Measurements from ENCODE around the gene PDP2.

Gene PDP2

DNA sequence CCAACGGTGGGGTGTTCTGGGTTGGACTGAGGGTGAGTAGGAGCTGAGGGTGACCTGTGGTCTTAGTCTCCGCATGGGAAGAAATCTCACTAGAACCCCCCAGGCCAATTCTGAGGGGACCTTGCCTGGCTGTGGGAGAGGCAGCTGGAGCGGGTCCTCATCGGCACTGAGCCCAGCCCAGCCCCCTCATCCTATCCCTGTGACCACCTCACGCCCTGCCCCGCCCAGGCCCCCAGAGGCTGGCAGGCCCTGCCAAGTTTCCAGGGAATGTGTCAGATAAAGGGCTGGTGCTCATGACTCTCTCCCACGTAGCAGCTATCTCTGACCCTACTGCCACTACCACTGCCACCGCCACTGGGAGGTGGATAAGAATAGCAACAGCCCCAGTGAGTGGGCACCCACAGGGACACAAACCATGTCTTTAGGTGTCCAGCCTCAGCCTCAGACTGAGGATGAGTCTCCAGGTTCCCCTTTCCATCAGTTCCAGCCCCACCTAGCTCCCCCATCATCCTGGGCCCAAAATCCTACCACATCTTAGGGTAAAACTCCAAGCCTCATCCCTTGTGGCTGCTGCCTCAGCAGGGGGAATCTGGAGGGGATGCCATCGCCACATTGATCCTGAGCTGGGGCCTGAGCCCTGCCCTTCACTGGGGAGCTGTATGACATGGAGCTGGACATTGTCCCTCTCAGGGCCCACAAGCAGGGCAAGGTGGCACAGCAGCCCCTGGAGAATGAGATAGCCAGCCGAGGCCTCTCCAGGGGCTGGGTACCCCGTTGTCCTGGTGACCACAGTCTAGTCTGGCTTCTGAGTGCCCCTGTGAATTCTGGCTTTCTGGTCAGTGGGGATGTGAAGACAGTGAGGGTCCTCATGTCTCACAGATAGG, 23.5 kb downstream of the PDP2 start:
- H3K36me3 ChIP-seq (replicated peaks; ENCODE audit: low read depth, low read length), result no peaks in the 10 kb centered on the region
- no peak overlapping the region for H2AFZ ChIP-seq (ENCODE audit: low read depth, low read length)
- no peak overlapping the region for H3K4me2 ChIP-seq (ENCODE audit: low read length)
- no peak for TF ChIP-seq EZH2phosphoT487 (IDR thresholded peaks at IDR 0.05; ENCODE audit: low read depth)
- TF ChIP-seq, protein P1, sequence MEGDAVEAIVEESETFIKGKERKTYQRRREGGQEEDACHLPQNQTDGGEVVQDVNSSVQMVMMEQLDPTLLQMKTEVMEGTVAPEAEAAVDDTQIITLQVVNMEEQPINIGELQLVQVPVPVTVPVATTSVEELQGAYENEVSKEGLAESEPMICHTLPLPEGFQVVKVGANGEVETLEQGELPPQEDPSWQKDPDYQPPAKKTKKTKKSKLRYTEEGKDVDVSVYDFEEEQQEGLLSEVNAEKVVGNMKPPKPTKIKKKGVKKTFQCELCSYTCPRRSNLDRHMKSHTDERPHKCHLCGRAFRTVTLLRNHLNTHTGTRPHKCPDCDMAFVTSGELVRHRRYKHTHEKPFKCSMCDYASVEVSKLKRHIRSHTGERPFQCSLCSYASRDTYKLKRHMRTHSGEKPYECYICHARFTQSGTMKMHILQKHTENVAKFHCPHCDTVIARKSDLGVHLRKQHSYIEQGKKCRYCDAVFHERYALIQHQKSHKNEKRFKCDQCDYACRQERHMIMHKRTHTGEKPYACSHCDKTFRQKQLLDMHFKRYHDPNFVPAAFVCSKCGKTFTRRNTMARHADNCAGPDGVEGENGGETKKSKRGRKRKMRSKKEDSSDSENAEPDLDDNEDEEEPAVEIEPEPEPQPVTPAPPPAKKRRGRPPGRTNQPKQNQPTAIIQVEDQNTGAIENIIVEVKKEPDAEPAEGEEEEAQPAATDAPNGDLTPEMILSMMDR (IDR thresholded peaks at IDR 0.05; ENCODE audit: low read depth, low read length), result no peak
- no peak overlapping the region for H3K9ac ChIP-seq (ENCODE audit: low read length)
- H3K9me3 ChIP-seq (ENCODE audit: insufficient read depth, low read length), result no peaks in the 10 kb centered on the region
- no peak overlapping the region for H3K4me3 ChIP-seq (ENCODE audit: low read length)
- H3K27ac ChIP-seq (ENCODE audit: low read length), result no peak overlapping the region
- no peaks in the 10 kb centered on the region for H3K79me2 ChIP-seq (ENCODE audit: low read length)
- H3K4me1 ChIP-seq (ENCODE audit: low read length), result no peaks in the 10 kb centered on the region
- no peaks in the 10 kb centered on the region for H4K20me1 ChIP-seq (ENCODE audit: insufficient read depth, low read length)
- no peaks in the 10 kb centered on the region; the same call in 1 of the 2 replicates for H3K27me3 ChIP-seq (ENCODE audit: low read depth, low read length)

GRCh38 chr16:66904428-66904845, 24.1 kb downstream of the PDP2 start:
- Histone ChIP-seq H3K4me2 (ENCODE audit: low read length) (no peak overlapping the region), H3K9ac (ENCODE audit: low read length) (no peak overlapping the region)

GRCh38 chr16:66904846-66905632, 24.7 kb downstream of the PDP2 start:
- H3K9ac ChIP-seq (ENCODE audit: low read length), result no peak overlapping the region
- H3K4me3 ChIP-seq (ENCODE audit: low read length), result no peak overlapping the region
- no peaks in the 10 kb centered on the region for H4K20me1 ChIP-seq (ENCODE audit: insufficient read depth, low read length)
- H3K4me2 ChIP-seq (ENCODE audit: low read length), result no peak overlapping the region
- no peaks in the 10 kb centered on the region for H3K9me3 ChIP-seq (ENCODE audit: insufficient read depth, low read length)
- H2AFZ ChIP-seq (ENCODE audit: low read depth, low read length), result no peak overlapping the region
- no peaks in the 10 kb centered on the region; the same call in 1 of the 2 replicates for H3K27me3 ChIP-seq (ENCODE audit: low read depth, low read length)
- no peaks in the 10 kb centered on the region for H3K36me3 ChIP-seq (replicated peaks; ENCODE audit: low read depth, low read length)
- H3K4me1 ChIP-seq (ENCODE audit: low read length), result no peaks in the 10 kb centered on the region
- no peaks in the 10 kb centered on the region for H3K79me2 ChIP-seq (ENCODE audit: low read length)
- H3K27ac ChIP-seq (ENCODE audit: low read length), result no peak overlapping the region
- TF ChIP-seq, protein P1 (IDR thresholded peaks at IDR 0.05; ENCODE audit: low read depth, low read length), result no peak
- TF ChIP-seq EZH2phosphoT487 (IDR thresholded peaks at IDR 0.05; ENCODE audit: low read depth), result no peak

More at GRCh38 chr16:66904428-66904845, 24.1 kb downstream of the PDP2 start:
- H4K20me1 ChIP-seq (ENCODE audit: insufficient read depth, low read length), result no peaks in the 10 kb centered on the region
- no peaks in the 10 kb centered on the region for H3K36me3 ChIP-seq (replicated peaks; ENCODE audit: low read depth, low read length)
- no peak overlapping the region for H2AFZ ChIP-seq (ENCODE audit: low read depth, low read length)
- no peaks in the 10 kb centered on the region for H3K79me2 ChIP-seq (ENCODE audit: low read length)
- H3K27me3 ChIP-seq (ENCODE audit: low read depth, low read length), result no peaks in the 10 kb centered on the region; the same call in 1 of the 2 replicates
- TF ChIP-seq, protein P1 (IDR thresholded peaks at IDR 0.05; ENCODE audit: low read depth, low read length), result no peak
- TF ChIP-seq EZH2phosphoT487 (IDR thresholded peaks at IDR 0.05; ENCODE audit: low read depth), result no peak
- no peaks in the 10 kb centered on the region for H3K4me1 ChIP-seq (ENCODE audit: low read length)
- no peak overlapping the region for H3K4me3 ChIP-seq (ENCODE audit: low read length)
- no peaks in the 10 kb centered on the region for H3K9me3 ChIP-seq (ENCODE audit: insufficient read depth, low read length)
- H3K27ac ChIP-seq (ENCODE audit: low read length), result no peak overlapping the region
